Neural progenitor cell (in vitro differentiated cells): Measurements from ENCODE around the gene TRRAP.

Source experiments
- CTCF ChIP-seq: fragments of 200-600 bp; sonication (generic); IDR thresholded peaks from 2 replicates; pipeline ENCODE4 v1.5.1; 2017; ENCODE audit warnings: antibody characterized with exemption, mild to moderate bottlenecking
- EZH2 ChIP-seq: fragments of 200-600 bp; sonication (generic); IDR thresholded peaks from 2 replicates; pipeline ENCODE4 v1.6.1; 2017; ENCODE audit warnings: antibody characterized with exemption, mild to moderate bottlenecking, moderate library complexity

GRCh38 chr7:99021941-99022560 is 143.7 kb downstream of the TRRAP start:
- TF ChIP-seq CTCF (no peak), EZH2 (no peak)
